Measurements from ENCODE around the gene CDH9.

The CDH9 gene

GRCh38 chr5:26889815-26890214 is 148.6 kb downstream of the CDH9 start:
- Histone ChIP-seq H3K4me3 (ENCODE audit: insufficient read depth, low read length, poor library complexity, severe bottlenecking) (no peak overlapping the region), H3K9me2 (replicated peaks; ENCODE audit: insufficient read depth, low read length) (no peaks in the 10 kb centered on the region), H3F3A (ENCODE audit: insufficient read depth) (no peaks in the 10 kb centered on the region), H3K79me2 (ENCODE audit: insufficient read depth, low read length) (no peaks in the 10 kb centered on the region), H3K27me3 (ENCODE audit: low read length) (no peaks in the 10 kb centered on the region), H3K36me3 (ENCODE audit: low read length) (no peaks in the 10 kb centered on the region), H3K9me3 (ENCODE audit: insufficient read depth, low read length) (peaks cover 4% of the 10 kb centered on the region; the same call in 1 of the 2 replicates), H2AFZ (ENCODE audit: low read depth, low read length, severe bottlenecking) (peak overlapping the region; percentile 56), H4K20me1 (ENCODE audit: low read depth, low read length) (no peaks in the 10 kb centered on the region), H3K9ac (ENCODE audit: low read length) (no peak overlapping the region), H3K27ac (ENCODE audit: low read depth, low read length) (no peak overlapping the region), H3K4me2 (ENCODE audit: low read depth, low read length, poor library complexity, severe bottlenecking) (peak overlapping the region; percentile 26)
- TF ChIP-seq, protein P1, sequence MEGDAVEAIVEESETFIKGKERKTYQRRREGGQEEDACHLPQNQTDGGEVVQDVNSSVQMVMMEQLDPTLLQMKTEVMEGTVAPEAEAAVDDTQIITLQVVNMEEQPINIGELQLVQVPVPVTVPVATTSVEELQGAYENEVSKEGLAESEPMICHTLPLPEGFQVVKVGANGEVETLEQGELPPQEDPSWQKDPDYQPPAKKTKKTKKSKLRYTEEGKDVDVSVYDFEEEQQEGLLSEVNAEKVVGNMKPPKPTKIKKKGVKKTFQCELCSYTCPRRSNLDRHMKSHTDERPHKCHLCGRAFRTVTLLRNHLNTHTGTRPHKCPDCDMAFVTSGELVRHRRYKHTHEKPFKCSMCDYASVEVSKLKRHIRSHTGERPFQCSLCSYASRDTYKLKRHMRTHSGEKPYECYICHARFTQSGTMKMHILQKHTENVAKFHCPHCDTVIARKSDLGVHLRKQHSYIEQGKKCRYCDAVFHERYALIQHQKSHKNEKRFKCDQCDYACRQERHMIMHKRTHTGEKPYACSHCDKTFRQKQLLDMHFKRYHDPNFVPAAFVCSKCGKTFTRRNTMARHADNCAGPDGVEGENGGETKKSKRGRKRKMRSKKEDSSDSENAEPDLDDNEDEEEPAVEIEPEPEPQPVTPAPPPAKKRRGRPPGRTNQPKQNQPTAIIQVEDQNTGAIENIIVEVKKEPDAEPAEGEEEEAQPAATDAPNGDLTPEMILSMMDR (IDR thresholded peaks at IDR 0.05; ENCODE audit: insufficient read depth, low read length, poor library complexity, severe bottlenecking) = no peak
- no peak for TF ChIP-seq EZH2phosphoT487 (conservative IDR thresholded peaks at IDR 0.05; ENCODE audit: low read length)

- no peaks in the 10 kb centered on the region for H3K9me2 ChIP-seq (replicated peaks; ENCODE audit: insufficient read depth, low read length)
- H3K4me3 ChIP-seq (ENCODE audit: insufficient read depth, low read length, poor library complexity, severe bottlenecking) = no peak overlapping the region
- H3K27me3 ChIP-seq (ENCODE audit: low read length) = no peaks in the 10 kb centered on the region
- H3K9me3 ChIP-seq (ENCODE audit: insufficient read depth, low read length) = peaks cover 4% of the 10 kb centered on the region; the same call in 1 of the 2 replicates
- no peaks in the 10 kb centered on the region for H3F3A ChIP-seq (ENCODE audit: insufficient read depth)
- no peak overlapping the region for H3K4me2 ChIP-seq (ENCODE audit: low read depth, low read length, poor library complexity, severe bottlenecking)
- TF ChIP-seq, protein P1 (IDR thresholded peaks at IDR 0.05; ENCODE audit: insufficient read depth, low read length, poor library complexity, severe bottlenecking) = no peak
- no peak for TF ChIP-seq EZH2phosphoT487 (conservative IDR thresholded peaks at IDR 0.05; ENCODE audit: low read length)
- peak overlapping the region; percentile 56 for H2AFZ ChIP-seq (ENCODE audit: low read depth, low read length, severe bottlenecking)
- H3K36me3 ChIP-seq (ENCODE audit: low read length) = no peaks in the 10 kb centered on the region
- no peaks in the 10 kb centered on the region for H4K20me1 ChIP-seq (ENCODE audit: low read depth, low read length)
- no peaks in the 10 kb centered on the region for H3K79me2 ChIP-seq (ENCODE audit: insufficient read depth, low read length)
- no peak overlapping the region for H3K9ac ChIP-seq (ENCODE audit: low read length)
- H3K27ac ChIP-seq (ENCODE audit: low read depth, low read length) = no peak overlapping the region
Observed at GRCh38 chr5:26884481-26884880, 153.9 kb downstream of the CDH9 start.

- no peaks in the 10 kb centered on the region for H3K79me2 ChIP-seq (ENCODE audit: insufficient read depth, low read length)
- no peaks in the 10 kb centered on the region for H3K27me3 ChIP-seq (ENCODE audit: low read length)
- H3F3A ChIP-seq (ENCODE audit: insufficient read depth) = no peaks in the 10 kb centered on the region
- H2AFZ ChIP-seq (ENCODE audit: low read depth, low read length, severe bottlenecking) = peak overlapping the region; percentile 56
- H3K4me3 ChIP-seq (ENCODE audit: insufficient read depth, low read length, poor library complexity, severe bottlenecking) = no peak overlapping the region
- H3K27ac ChIP-seq (ENCODE audit: low read depth, low read length) = no peak overlapping the region
- no peaks in the 10 kb centered on the region for H4K20me1 ChIP-seq (ENCODE audit: low read depth, low read length)
- no peak overlapping the region for H3K9ac ChIP-seq (ENCODE audit: low read length)
- TF ChIP-seq EZH2phosphoT487 (conservative IDR thresholded peaks at IDR 0.05; ENCODE audit: low read length) = no peak
- TF ChIP-seq, protein P1 (IDR thresholded peaks at IDR 0.05; ENCODE audit: insufficient read depth, low read length, poor library complexity, severe bottlenecking) = no peak
- peaks cover 4% of the 10 kb centered on the region; the same call in 1 of the 2 replicates for H3K9me3 ChIP-seq (ENCODE audit: insufficient read depth, low read length)
- H3K4me2 ChIP-seq (ENCODE audit: low read depth, low read length, poor library complexity, severe bottlenecking) = no peak overlapping the region
- no peaks in the 10 kb centered on the region for H3K9me2 ChIP-seq (replicated peaks; ENCODE audit: insufficient read depth, low read length)
- no peaks in the 10 kb centered on the region for H3K36me3 ChIP-seq (ENCODE audit: low read length)
Observed at GRCh38 chr5:26883375-26883774, 155.0 kb downstream of the CDH9 start.

Data from SU-DHL-6 (cell line).